ENCODE measurements around the gene CCNC. TPM values are rescaled to one million over a fixed set of nuclear protein-coding genes. Genes with fewer than 3 reads are reported as not detected.

CCNC gene
- total RNA-seq, 2 donors from 2014 or later: 56.3 to 70.5 TPM

- no peak for DNase-seq
- H3K36me3 ChIP-seq (replicated peaks in 1 of 2; ENCODE audit: insufficient read depth in 1 of 2, low read depth in 2 of 2): peaks cover 5 to 9% of the 10 kb centered on the region in 2 donors
- TF ChIP-seq POLR2A (IDR thresholded peaks at IDR 0.05) (no peak), CTCF (IDR thresholded peaks at IDR 0.05) (no peak)
Measured at GRCh38 chr6:99498421-99498820, 70.0 kb downstream of the CCNC start.

GRCh38 chr6:99495466-99495865 lies 73.0 kb downstream of the CCNC start:
- intact Hi-C loops (cut with DNase I): no loop called here
- Histone ChIP-seq H3K9me3 (no peaks in the 10 kb centered on the region), H3K4me1 (no peaks in the 10 kb centered on the region), H3K27me3 (no peaks in the 10 kb centered on the region), H3K27ac (no peak overlapping the region), H3K36me3 (replicated peaks in 1 of 2; ENCODE audit: insufficient read depth in 1 of 2, low read depth in 2 of 2) (no peaks in the 10 kb centered on the region), H3K4me3 (no peak overlapping the region)
- ATAC-seq (no peak), DNase-seq (no peak)
- no peak for TF ChIP-seq CTCF (IDR thresholded peaks at IDR 0.05)
- no peak for TF ChIP-seq POLR2A (IDR thresholded peaks at IDR 0.05)
- 73 to 83% methylated on average over 1 of the region's 1 CpG for WGBS, 2 donors

More at GRCh38 chr6:99498421-99498820, 70.0 kb downstream of the CCNC start:
- 63 to 67% methylated on average over 1 of the region's 1 CpG for WGBS, 2 donors
- Histone ChIP-seq H3K4me1 (no peaks in the 10 kb centered on the region), H3K9me3 (no peaks in the 10 kb centered on the region), H3K27ac (no peak overlapping the region), H3K27me3 (no peaks in the 10 kb centered on the region), H3K4me3 (no peak overlapping the region)
- intact Hi-C loops (cut with DNase I): no loop called here
- ATAC-seq: no peak

Small RNA genes within 50 kb of the gene (small RNA-seq; reads per million reads assigned to genes)
- gene RF00019: not detected

Other genes starting within 250 kb of the CCNC start
- 1 to 10 TPM in 1 of 2 donors, under 1 TPM in 1; 0.33 to 1.0 TPM for gene FAXC, start 219.0 kb downstream of the CCNC start, total RNA-seq
- 1 to 10 TPM; 6.5 to 7.3 TPM for gene COQ3, start 174.5 kb downstream of the CCNC start, total RNA-seq
- gene PNISR, start 143.4 kb downstream of the CCNC start, total RNA-seq: 100 to 1,000 TPM in 1 of 2 donors, 10 to 100 TPM in 1; 97.8 to 107 TPM
- gene USP45, start 53.2 kb downstream of the CCNC start, total RNA-seq: 10 to 100 TPM; 11.9 to 17.1 TPM
- not detected for gene PRDM13, start 38.2 kb upstream of the CCNC start, total RNA-seq